GM23248 (cell line): ENCODE data around the gene SPATS2. TPM values are rescaled to one million over a fixed set of nuclear protein-coding genes. Genes with fewer than 3 reads are reported as not detected.

Experiments
- DNase-seq: peaks from one replicate; pipeline ENCODE4 v3.0.0-alpha.2; 2015
- H2AFZ ChIP-seq: fragments of 200-600 bp; sonication (generic); 2 replicates; pipeline ENCODE4 v1.6.1; 2016; ENCODE audit warnings: antibody characterized with exemption
- H3F3A ChIP-seq: fragments of 200-600 bp; sonication (generic); 2 replicates; pipeline ENCODE4 v1.6.1; 2016; ENCODE audit warnings: mild to moderate bottlenecking, antibody characterized with exemption, mixed run types; ENCODE audit not compliant: insufficient read depth
- H3K27ac ChIP-seq: fragments of 200-600 bp; sonication (generic); 2 replicates; pipeline ENCODE4 v1.5.1; 2016; ENCODE audit warnings: mild to moderate bottlenecking
- H3K27me3 ChIP-seq: fragments of 200-600 bp; sonication (generic); replicated peaks from 2 replicates; pipeline ENCODE4 v1.6.1; 2016; ENCODE audit warnings: mild to moderate bottlenecking; ENCODE audit not compliant: insufficient read depth
- H3K36me3 ChIP-seq: fragments of 200-600 bp; sonication (generic); 2 replicates; pipeline ENCODE4 v1.6.1; 2016; ENCODE audit warnings: low read depth, mild to moderate bottlenecking
- H3K4me1 ChIP-seq: fragments of 200-600 bp; sonication (generic); 2 replicates; pipeline ENCODE4 v1.6.1; 2016; ENCODE audit warnings: mild to moderate bottlenecking; ENCODE audit not compliant: insufficient read depth
- H3K4me2 ChIP-seq: fragments of 200-600 bp; sonication (generic); one replicate; pipeline ENCODE4 v1.6.1; 2016; ENCODE audit warnings: mild to moderate bottlenecking; ENCODE audit not compliant: unreplicated experiment
- H3K4me3 ChIP-seq: fragments of 200-600 bp; sonication (generic); 2 replicates; pipeline ENCODE4 v1.5.1; 2016; ENCODE audit warnings: mild to moderate bottlenecking
- H3K79me2 ChIP-seq: fragments of 200-600 bp; sonication (generic); 2 replicates; pipeline ENCODE4 v1.6.1; 2016; ENCODE audit warnings: mild to moderate bottlenecking; ENCODE audit not compliant: insufficient read depth
- H3K9ac ChIP-seq: fragments of 200-600 bp; sonication (generic); 2 replicates; pipeline ENCODE4 v1.6.1; 2016; ENCODE audit warnings: mild to moderate bottlenecking
- H3K9me2 ChIP-seq: fragments of 200-600 bp; sonication (generic); 2 replicates; pipeline ENCODE4 v1.6.1; 2016; ENCODE audit warnings: mixed run types, mild to moderate bottlenecking, moderate library complexity; ENCODE audit not compliant: insufficient read depth
- H3K9me3 ChIP-seq: fragments of 200-600 bp; sonication (generic); one replicate; pipeline ENCODE4 v1.6.1; 2017; ENCODE audit warnings: low read depth
- H4K20me1 ChIP-seq: fragments of 200-600 bp; sonication (generic); 2 replicates; pipeline ENCODE4 v1.6.0; 2016; ENCODE audit not compliant: insufficient read depth
- EZH2 ChIP-seq: fragments of 200-600 bp; sonication (generic); IDR thresholded peaks from 2 replicates; pipeline ENCODE4 v1.6.1; 2018; ENCODE audit warnings: antibody characterized with exemption, mild to moderate bottlenecking; ENCODE audit not compliant: insufficient read depth, poor library complexity, severe bottlenecking
- EZH2phosphoT487 ChIP-seq: fragments of 200-600 bp; sonication (generic); IDR thresholded peaks from 2 replicates; pipeline ENCODE4 v1.6.1; 2018; ENCODE audit warnings: antibody characterized with exemption, moderate library complexity, mild to moderate bottlenecking, low read depth; ENCODE audit not compliant: insufficient read depth
- WGBS, 2 experiments: methylation state at CpG; one replicate each; pipeline ENCODE4 v1.1.6; 2015 to 2017; ENCODE audit warnings: low lambda C conversion rate in 2 of 2, low coverage in 1 of 2; ENCODE audit errors: missing lambda C conversion rate in 2 of 2; 5-methylcytosine and 5-hydroxymethylcytosine counted together
- in situ Hi-C: fragments of 300-500 bp; cut with MboI; formaldehyde crosslinking; loops from 2 replicates; pipeline ENCODE4 v1.15.0; 2020
- polyA plus RNA-seq: library from polyadenylated mRNA; unstranded; fragments of >200 nt; fragmentation: Nextera tagmentation; extraction: Ambion mirVana; gene quantifications from 2 replicates; pipeline ENCODE4 v1.2.1, GENCODE V29; 2016
- total RNA-seq: library from RNA; depleted of rRNA; stranded (reverse); fragments of >200 nt; shearing (Covaris generic); gene quantifications from 2 replicates; pipeline ENCODE4 v1.2.3, GENCODE V29; 2014

SPATS2 gene
- total and polyA plus RNA-seq, 2 experiments from 2014 or later = 22.3 to 25.0 TPM

- no peak for DNase-seq
- Histone ChIP-seq H3K9ac (no peak overlapping the region), H4K20me1 (no peaks in the 10 kb centered on the region), H3K27ac (no peak overlapping the region), H3K36me3 (no peaks in the 10 kb centered on the region), H3K9me3 (no peaks in the 10 kb centered on the region), H3F3A (no peaks in the 10 kb centered on the region), H3K27me3 (no peaks in the 10 kb centered on the region), H3K4me1 (no peaks in the 10 kb centered on the region), H3K4me2 (no peak overlapping the region), H2AFZ (no peak overlapping the region), H3K9me2 (no peaks in the 10 kb centered on the region), H3K4me3 (no peak overlapping the region), H3K79me2 (peaks cover 78% of the 10 kb centered on the region)
- in situ Hi-C loops = no loop called here
- no peak for TF ChIP-seq EZH2
- TF ChIP-seq EZH2phosphoT487 = no peak
- WGBS, 2 experiments = 96 to 97% methylated on average over 13 of the region's 13 CpGs
Observed at GRCh38 chr12:49389387-49389703, 22.1 kb downstream of the SPATS2 start.

GRCh38 chr12:49397000-49397399 is 29.7 kb downstream of the SPATS2 start:
- H3K79me2 ChIP-seq = peaks cover 76% of the 10 kb centered on the region
- 100% methylated on average over 1 of the region's 1 CpG for WGBS, 2 experiments
- TF ChIP-seq EZH2phosphoT487 = no peak
- TF ChIP-seq EZH2 = no peak
- H3K36me3 ChIP-seq = no peaks in the 10 kb centered on the region
- H3K27me3 ChIP-seq = no peaks in the 10 kb centered on the region
- no peak overlapping the region for H3K4me2 ChIP-seq
- DNase-seq = no peak
- H3K4me1 ChIP-seq = no peaks in the 10 kb centered on the region
- no peaks in the 10 kb centered on the region for H3K9me2 ChIP-seq
- H3K27ac ChIP-seq = no peak overlapping the region
- H3K9ac ChIP-seq = no peak overlapping the region
- no peaks in the 10 kb centered on the region for H3F3A ChIP-seq
- no peaks in the 10 kb centered on the region for H3K9me3 ChIP-seq
- H2AFZ ChIP-seq = no peak overlapping the region
- in situ Hi-C loops = no loop called here
- H3K4me3 ChIP-seq = no peak overlapping the region
- H4K20me1 ChIP-seq = no peaks in the 10 kb centered on the region; the same call in 1 of the 2 replicates

- no peak for DNase-seq
- Histone ChIP-seq H3F3A (no peaks in the 10 kb centered on the region), H3K4me3 (no peak overlapping the region), H3K79me2 (peaks cover 86% of the 10 kb centered on the region), H3K27ac (no peak overlapping the region), H2AFZ (no peak overlapping the region), H3K4me2 (no peak overlapping the region), H3K4me1 (no peaks in the 10 kb centered on the region), H3K9me2 (no peaks in the 10 kb centered on the region), H3K9ac (no peak overlapping the region), H4K20me1 (no peaks in the 10 kb centered on the region; the same call in 1 of the 2 replicates), H3K9me3 (no peaks in the 10 kb centered on the region), H3K36me3 (no peaks in the 10 kb centered on the region), H3K27me3 (no peaks in the 10 kb centered on the region)
- in situ Hi-C loops = no loop called here
- 25 to 31% methylated on average over 1 of the region's 1 CpG for WGBS, 2 experiments
- TF ChIP-seq EZH2phosphoT487 = no peak
- no peak for TF ChIP-seq EZH2
Observed at GRCh38 chr12:49400304-49400703, 33.0 kb downstream of the SPATS2 start.

GRCh38 chr12:49403971-49404450 is 36.7 kb downstream of the SPATS2 start:
- DNase-seq = no peak
- no peak overlapping the region for H3K4me3 ChIP-seq
- H3K9me2 ChIP-seq = no peaks in the 10 kb centered on the region
- no peaks in the 10 kb centered on the region for H3K36me3 ChIP-seq
- no peak overlapping the region for H3K9ac ChIP-seq
- H3K4me1 ChIP-seq = no peaks in the 10 kb centered on the region
- no peaks in the 10 kb centered on the region for H3K27me3 ChIP-seq
- no peak overlapping the region for H3K27ac ChIP-seq
- no peaks in the 10 kb centered on the region for H3K9me3 ChIP-seq
- 67% methylated on average over 5 of the region's 5 CpGs for WGBS, 2 experiments
- H3F3A ChIP-seq = no peaks in the 10 kb centered on the region
- H2AFZ ChIP-seq = no peak overlapping the region
- H3K4me2 ChIP-seq = no peak overlapping the region
- in situ Hi-C loops = no loop called here
- H3K79me2 ChIP-seq = peaks cover 77% of the 10 kb centered on the region
- no peak for TF ChIP-seq EZH2
- H4K20me1 ChIP-seq = no peaks in the 10 kb centered on the region

GRCh38 chr12:49404956-49405355 is 37.7 kb downstream of the SPATS2 start:
- Histone ChIP-seq H3K9me3 (no peaks in the 10 kb centered on the region), H2AFZ (no peak overlapping the region), H3K36me3 (no peaks in the 10 kb centered on the region), H3K4me2 (no peak overlapping the region), H3K4me3 (no peak overlapping the region), H3F3A (no peaks in the 10 kb centered on the region), H3K9ac (no peak overlapping the region), H4K20me1 (no peaks in the 10 kb centered on the region), H3K27ac (no peak overlapping the region), H3K9me2 (no peaks in the 10 kb centered on the region), H3K27me3 (no peaks in the 10 kb centered on the region), H3K79me2 (peaks cover 68% of the 10 kb centered on the region), H3K4me1 (no peaks in the 10 kb centered on the region)
- no peak for TF ChIP-seq EZH2
- no peak for TF ChIP-seq EZH2phosphoT487
- DNase-seq = no peak
- in situ Hi-C loops = no loop called here
